HFF-Myc (cell line): ENCODE measurements around the gene VSIG10L.

Experiments used
- DNase-seq: peaks from one replicate; pipeline ENCODE4 v3.0.0-alpha.2; 2011; ENCODE audit warnings: low read depth; ENCODE audit errors: extremely low read depth
- H3K4me3 ChIP-seq: replicated peaks from 2 replicates; pipeline ENCODE4 v1.5.1; 2011; ENCODE audit warnings: low read depth, mild to moderate bottlenecking, control low read depth, low read length
- TF ChIP-seq, protein P1 (sequence below): IDR thresholded peaks from 2 replicates; pipeline ENCODE4 v1.5.1; 2012; ENCODE audit warnings: mild to moderate bottlenecking, low read depth, low read length, control low read depth; ENCODE audit errors: missing control alignments

The VSIG10L gene

DNA sequence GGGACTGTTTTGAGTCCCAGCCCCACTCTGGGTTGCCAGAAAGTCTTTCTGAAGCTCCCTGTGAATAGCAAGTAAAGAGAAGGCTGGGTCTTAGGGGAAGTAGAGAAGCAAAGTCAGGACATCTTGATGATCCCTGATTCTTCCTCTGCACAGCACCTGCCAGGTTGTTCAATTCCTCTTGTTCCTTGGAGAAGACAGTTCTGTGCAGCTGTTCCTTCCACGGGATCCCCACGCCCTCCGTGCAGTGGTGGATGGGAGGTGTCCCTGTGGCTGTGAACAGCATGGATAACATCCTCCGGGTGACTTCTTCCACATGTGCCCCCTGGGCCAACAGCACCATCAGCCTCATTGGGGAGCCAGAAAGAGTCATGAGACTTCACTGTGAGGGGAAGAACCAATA lies 59.6 kb downstream of the VSIG10L start:
- DNase-seq = no peak
- H3K4me3 ChIP-seq = no peak overlapping the region
- TF ChIP-seq, protein P1, sequence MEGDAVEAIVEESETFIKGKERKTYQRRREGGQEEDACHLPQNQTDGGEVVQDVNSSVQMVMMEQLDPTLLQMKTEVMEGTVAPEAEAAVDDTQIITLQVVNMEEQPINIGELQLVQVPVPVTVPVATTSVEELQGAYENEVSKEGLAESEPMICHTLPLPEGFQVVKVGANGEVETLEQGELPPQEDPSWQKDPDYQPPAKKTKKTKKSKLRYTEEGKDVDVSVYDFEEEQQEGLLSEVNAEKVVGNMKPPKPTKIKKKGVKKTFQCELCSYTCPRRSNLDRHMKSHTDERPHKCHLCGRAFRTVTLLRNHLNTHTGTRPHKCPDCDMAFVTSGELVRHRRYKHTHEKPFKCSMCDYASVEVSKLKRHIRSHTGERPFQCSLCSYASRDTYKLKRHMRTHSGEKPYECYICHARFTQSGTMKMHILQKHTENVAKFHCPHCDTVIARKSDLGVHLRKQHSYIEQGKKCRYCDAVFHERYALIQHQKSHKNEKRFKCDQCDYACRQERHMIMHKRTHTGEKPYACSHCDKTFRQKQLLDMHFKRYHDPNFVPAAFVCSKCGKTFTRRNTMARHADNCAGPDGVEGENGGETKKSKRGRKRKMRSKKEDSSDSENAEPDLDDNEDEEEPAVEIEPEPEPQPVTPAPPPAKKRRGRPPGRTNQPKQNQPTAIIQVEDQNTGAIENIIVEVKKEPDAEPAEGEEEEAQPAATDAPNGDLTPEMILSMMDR = no peak
